Activated CD4-positive, CD25-positive, alpha-beta regulatory T cell treated with anti-CD3 and anti-CD28 coated beads, Interleukin-2, amount 50 U/mL, for 72 hours (primary cell): ENCODE results near the gene GALE.
A peak's percentile ranks its signal among the peaks of the same experiment; 100 is the strongest.
"Not testable (repeated sequence)": the region's sequence is repeated elsewhere in the genome, so short reads cannot be mapped to it uniquely, and the experiment has no call there.

Experiments used
- DNase-seq: peaks from one replicate; pipeline ENCODE4 v3.0.0; 2021

Gene GALE

DNA sequence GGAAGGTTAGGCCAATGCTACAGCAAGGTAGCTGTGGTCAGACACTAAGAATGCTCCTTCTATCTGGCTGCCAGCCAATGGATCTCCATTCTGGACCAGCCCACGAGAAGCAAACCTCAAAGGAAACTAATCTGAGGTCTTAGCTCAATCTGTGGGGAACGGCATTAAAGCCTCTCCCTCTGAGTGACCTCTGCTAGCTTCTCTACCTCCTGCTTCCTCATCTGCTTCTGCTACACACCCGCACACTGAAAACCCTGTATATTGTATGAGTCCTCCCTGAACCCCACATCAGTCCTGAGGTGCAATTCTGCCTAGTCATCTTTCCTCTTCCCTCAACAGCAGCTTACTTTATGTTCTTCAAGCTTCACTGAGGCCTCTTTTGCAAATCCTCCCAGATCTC lies 6.9 kb upstream of the GALE start:
- DNase-seq, result no peak

DNA sequence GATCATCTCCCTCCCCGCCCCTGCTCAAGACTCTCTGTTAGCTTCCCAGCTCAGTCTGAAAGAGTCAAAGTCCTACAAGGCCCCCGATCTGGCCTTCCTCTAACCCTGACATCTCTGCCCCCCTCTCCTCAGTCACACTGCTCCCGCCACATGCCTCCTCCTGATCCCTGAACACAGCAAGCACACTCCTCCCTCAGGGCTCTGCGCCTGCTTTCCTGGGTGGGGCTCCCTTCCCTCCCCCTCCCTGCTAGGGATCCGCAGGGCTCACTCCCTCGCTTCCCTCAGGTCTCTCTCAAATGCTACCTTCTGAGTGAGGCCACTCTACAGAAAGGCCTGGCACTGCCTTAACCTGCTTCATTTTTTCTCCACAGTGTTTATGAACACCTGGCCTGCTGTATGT lies 5.7 kb upstream of the GALE start:
- no peak for DNase-seq

DNA sequence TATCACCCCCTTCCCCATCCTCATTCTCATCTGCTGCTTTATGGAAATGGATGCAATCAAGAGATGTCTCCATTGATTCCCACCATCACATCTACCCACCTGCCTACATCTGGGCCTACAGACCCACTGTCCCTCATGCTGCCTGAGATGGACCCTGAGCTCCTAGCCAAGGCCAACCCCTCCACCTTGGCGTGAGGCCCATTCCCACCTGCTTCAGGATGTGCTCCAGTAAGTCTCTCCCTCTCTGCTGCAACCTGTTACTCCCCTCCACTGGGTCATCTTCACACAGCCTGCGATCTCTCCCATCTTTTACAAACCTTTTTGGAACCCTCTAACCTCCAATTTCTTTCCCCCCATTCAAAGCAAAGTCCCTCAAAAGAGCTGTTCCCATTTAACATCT lies 4.5 kb upstream of the GALE start:
- DNase-seq, result no peak

- DNase-seq, result no peak
These were observed 3.8 kb upstream of the GALE start for GRCh38 chr1:23804183-23804835.

DNA sequence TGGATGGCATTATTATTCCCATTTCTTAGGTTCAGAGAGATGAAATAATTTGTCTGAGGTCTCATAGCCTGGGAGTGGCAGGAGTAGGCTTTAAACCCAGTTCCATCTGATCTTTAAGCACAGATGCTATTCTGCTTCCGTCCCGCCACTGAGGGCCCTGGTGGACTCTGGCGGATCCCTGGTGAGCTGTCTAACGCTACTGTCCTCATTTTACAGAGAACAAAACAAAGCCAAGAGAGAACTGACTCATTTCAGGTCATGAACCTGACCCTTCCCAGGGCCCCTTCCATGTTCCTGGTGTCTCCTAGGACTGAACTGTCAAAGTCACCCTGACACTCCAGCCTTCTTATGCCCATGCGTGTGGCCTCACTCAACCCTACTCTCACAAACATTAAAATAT lies 3.1 kb upstream of the GALE start:
- DNase-seq, result no peak

DNA sequence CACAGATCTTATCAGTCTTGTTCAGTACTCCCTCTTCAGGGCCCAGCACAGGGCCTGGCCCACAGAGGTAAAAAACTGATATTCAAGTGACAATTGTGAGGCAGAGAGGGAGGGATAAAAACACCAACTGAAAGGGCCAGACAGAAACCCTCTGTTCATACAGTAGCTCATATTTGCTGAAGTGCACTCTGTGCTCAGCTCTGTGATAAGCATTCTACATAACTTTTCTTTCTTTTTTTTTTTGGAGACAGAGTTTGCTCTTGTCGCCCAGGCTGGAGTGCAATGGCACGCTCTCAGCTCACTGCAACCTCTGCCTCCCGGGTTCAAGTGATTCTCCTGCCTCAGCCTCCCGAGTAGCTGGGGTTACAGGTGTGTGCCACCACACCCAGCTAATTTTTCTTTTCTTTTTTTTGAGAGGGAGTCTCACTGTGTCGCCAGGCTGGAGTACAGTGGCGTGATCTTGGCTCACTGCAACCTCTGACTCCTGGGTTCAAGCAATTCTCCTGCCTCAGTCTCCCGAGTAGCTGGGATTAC lies 2.3 kb upstream of the GALE start:
- not testable (repeated sequence) for DNase-seq

DNA sequence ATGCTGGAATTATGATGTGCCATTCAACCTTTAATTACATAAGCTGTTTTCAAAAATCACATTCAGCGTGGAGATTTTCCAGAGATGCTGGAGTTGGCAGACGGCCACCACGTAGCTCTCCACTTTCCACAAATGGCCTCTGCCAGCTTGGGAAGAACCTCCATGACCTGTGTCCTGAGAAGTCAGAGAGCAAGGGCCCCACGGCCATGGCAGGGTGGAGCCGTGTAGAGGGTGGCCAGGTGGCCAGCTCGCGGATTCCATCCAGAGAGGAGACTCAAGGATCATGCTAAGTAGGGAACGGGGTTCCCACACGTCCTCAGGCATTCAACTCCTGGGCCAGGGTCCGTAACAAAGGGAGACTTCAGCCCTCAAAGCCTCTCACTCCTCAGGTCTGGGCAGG lies 1.3 kb upstream of the GALE start:
- no peak for DNase-seq

DNA sequence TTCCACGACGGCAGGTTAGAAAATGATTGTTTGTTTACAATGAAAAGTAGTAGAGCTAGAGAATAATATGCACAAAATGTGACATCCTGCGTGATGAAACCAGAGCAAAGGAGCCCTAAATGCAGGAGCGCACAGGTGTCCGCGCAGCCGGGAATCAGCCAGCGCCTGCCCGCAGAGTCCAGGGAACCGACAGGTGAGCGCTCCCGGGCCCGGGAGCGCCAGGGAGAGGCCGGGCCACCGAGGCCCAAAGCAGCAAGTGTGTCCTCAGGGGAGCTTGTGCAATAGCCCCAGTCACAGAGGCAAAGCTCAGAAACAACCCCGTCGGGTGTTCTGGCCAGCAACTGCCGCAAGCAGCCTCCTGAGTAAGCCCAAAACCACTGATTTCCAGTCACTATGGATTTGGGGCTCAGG lies 789 bp upstream of the GALE start:
- no peak for DNase-seq

GRCh38 chr1:23799570-23800399 lies 769 bp downstream of the GALE start:
- DNase-seq, result peak; percentile 48

DNA sequence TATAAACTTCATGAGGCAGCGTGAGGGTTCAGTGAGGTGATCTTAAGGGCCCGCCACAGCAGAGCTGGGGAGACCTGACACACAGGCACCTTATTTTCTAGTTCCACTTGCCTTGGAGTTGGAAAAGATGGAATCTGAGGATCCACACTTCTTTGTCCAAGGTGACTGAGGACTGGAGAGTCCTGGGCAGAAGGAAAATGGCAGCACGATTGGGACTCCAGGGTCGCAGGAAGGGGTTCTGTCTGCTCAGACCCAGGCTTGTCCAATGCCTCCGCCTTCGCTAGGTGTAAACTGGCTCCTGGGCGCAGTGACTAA lies 1.3 kb downstream of the GALE start:
- DNase-seq, result no peak

GRCh38 chr1:23798662-23799142 lies 1.9 kb downstream of the GALE start:
- no peak for DNase-seq

- no peak for DNase-seq
These were observed 2.8 kb downstream of the GALE start for GRCh38 chr1:23797478-23798448.

DNA sequence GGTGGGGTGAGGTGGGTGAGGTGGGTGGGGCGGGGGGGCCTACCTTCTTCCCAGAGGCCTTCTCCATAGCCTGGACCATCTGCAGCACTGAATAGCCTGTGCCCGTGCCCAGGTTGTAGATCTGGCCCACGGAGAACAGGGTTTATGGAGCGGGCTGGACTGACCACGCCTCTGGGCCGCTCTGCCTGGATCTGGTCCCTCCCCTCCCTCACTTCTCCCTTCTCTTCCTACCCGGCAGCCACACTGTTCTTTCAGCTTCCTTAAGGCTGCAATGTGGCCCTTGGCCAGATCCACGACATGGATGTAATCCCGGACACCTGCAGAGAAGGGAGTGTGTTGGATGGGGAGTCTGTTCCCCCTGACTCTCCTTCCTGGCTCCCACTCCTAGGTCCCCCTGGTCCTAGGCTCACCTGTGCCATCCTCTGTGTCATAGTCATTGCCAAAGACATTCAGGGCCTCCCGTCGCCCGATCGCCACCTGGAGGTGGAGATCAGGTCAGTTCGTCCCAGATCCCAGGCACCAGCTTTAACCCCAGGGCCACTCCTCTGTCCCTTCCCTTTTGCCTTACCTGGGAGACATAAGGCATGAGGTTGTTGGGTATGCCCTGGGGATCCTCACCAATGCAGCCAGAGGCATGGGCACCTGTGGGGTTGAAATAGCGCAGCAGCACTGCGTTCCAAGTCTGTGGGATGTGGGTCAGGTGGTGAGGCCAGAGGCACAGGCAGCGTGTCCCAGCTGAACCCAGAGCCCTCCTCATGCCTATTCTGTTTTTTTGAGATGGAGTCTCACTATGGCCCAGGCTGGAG lies 3.9 kb downstream of the GALE start:
- no peak for DNase-seq

DNA sequence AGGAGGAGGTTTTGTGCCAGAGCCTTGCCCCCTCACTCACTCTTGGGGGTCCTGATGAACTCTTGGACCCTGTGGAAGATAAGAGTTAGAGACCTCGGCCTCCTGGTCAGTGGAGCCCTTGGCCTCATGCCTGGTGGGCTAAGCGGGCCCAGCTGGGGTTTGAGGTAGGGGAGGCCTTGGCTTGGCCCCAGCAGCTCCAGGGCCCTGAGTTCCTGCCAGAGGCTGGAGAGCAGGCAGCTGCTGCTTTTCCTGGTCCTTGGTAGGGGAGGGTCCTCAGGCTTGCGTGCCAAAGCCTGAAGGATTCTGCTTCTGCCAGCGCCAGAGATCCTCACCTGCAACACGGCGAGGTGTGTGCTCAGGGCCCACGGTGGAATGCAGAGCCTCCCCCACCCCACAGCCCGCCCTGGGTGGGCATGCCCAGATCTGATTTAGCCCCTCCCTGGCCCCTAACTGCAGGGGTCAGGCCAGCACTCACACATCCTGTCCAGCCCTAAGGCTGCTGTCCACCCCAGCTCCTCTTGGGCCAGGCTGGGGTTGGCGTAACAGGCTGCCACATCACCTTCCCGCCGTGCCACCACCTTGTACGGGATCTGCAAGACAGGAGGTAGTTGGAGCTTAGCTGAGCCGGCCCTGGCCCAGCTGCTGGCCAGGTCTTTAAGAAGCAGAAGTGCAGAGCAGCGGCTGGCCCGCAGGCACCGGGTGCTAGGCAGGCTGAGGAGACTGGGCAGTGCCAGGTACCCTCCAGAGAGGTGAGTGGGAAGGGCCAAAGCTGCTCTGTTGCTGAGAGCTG lies 4.7 kb downstream of the GALE start:
- DNase-seq, result no peak

- not testable (repeated sequence) for DNase-seq
These were observed 5.8 kb downstream of the GALE start for GRCh38 chr1:23794732-23795182.

DNA sequence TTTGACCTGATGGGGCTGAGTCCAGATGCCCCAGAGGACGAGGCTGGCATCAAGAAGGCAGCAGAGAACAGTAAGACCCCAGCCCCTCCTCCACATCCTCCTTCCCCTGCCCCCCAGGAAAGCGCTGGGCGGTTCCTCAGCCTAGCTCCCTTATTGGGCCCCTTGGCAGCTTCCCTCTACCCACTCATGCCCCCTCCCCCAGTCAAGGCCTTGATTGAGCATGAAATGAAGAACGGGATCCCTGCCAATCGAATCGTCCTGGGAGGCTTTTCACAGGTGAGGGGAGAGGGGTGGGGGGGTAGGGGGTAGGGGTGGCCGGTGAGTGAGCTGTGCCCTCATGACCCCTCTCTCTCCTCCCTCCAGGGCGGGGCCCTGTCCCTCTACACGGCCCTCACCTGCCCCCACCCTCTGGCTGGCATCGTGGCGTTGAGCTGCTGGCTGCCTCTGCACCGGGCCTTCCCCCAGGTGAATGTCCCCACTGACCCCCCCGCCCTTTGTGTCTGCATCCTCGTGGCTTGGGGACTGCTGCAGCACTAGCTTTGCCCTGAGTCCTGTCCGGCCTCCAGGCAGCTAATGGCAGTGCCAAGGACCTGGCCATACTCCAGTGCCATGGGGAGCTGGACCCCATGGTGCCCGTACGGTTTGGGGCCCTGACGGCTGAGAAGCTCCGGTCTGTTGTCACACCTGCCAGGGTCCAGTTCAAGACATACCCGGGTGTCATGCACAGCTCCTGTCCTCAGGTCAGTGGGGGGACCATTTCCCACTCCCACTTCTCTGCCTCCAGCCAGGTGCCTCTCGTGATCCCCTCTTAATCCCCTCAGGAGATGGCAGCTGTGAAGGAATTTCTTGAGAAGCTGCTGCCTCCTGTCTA lies 6.5 kb downstream of the GALE start:
- no peak for DNase-seq

DNA sequence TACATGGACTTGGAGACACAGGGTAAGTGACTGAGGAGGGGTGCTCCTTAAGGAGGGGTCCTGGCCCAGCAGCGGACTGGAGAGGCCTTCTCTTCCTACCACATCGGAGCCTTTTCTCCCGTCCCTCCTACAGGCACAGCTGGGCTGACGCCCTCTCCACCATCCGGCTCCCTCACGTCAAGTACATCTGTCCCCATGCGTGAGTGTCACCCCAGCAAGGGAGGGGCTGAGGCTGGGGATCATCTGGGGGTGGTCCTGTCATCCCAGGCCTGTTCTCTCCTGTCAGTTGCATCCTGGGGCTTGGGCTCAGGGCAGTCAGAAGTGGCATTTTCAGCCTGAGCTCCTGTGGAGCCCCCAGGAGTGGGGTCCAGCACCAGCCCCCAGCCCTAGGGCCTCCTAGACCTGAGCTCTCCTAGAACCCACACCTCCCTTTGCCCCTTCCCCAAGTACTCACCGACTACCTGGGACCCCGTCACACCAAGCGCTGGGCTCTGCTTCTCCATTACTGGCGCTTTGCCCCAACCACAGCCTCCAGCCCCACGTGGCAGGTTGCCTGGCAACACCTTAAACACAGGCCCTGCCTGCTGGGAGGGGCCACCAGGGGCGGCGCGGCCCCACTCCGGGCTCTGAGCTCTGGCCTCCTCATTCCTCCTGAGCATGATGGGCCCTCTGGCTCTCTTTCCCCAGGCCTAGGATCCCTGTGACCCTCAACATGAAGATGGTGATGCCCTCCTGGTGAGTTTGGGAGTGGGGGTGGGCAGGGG lies 7.4 kb downstream of the GALE start:
- DNase-seq, result no peak

GRCh38 chr1:23792151-23792945 lies 8.2 kb downstream of the GALE start:
- no peak for DNase-seq
